Activated naive CD8-positive, alpha-beta T cell treated with anti-CD3 and anti-CD28 coated beads, Interleukin-2, amount 50 U/mL, for 24 hours (primary cell): ENCODE results near the gene INPP5F.
A peak's percentile ranks its signal among the peaks of the same experiment; 100 is the strongest.
"Not testable (repeated sequence)": the region's sequence is repeated elsewhere in the genome, so short reads cannot be mapped to it uniquely, and the experiment has no call there.

Experiments used
- ATAC-seq: fragments of 150-1000 bp; cut with Tn5 transposase; one replicate; pipeline ENCODE4 v1.10.0; 2021
- DNase-seq: peaks from one replicate; pipeline ENCODE4 v3.0.0; 2021
- H3K27ac Mint-ChIP-seq: one replicate; pipeline ENCODE4 v1.8.0; 2021; ENCODE audit warnings: mild to moderate bottlenecking, mixed read lengths
- H3K27me3 Mint-ChIP-seq: one replicate; pipeline ENCODE4 v1.8.0; 2021; ENCODE audit warnings: mixed read lengths
- H3K36me3 Mint-ChIP-seq: one replicate; pipeline ENCODE4 v1.8.0; 2021; ENCODE audit warnings: low read depth, mixed read lengths
- H3K4me1 Mint-ChIP-seq: one replicate; pipeline ENCODE4 v1.8.0; 2021; ENCODE audit warnings: mixed read lengths
- H3K4me3 Mint-ChIP-seq: one replicate; pipeline ENCODE4 v1.8.0; 2021; ENCODE audit warnings: mild to moderate bottlenecking, moderate library complexity, mixed read lengths
- H3K9me3 Mint-ChIP-seq: one replicate; pipeline ENCODE4 v1.8.0; 2021; ENCODE audit warnings: mixed read lengths

The INPP5F gene

GRCh38 chr10:119700321-119700954 is 25.4 kb upstream of the INPP5F start:
- Mint-ChIP-seq H3K4me3 (no peak overlapping the region), H3K27ac (peak overlapping the region; percentile 15), H3K9me3 (peaks cover 19% of the 10 kb centered on the region), H3K36me3 (peaks cover 13% of the 10 kb centered on the region), H3K4me1 (peaks cover 49% of the 10 kb centered on the region), H3K27me3 (no peaks in the 10 kb centered on the region)
- ATAC-seq (no peak), DNase-seq (no peak)

GRCh38 chr10:119701861-119702260 is 24.0 kb upstream of the INPP5F start:
- Mint-ChIP-seq H3K27ac (peak overlapping the region; percentile 87), H3K4me1 (peaks cover 64% of the 10 kb centered on the region), H3K9me3 (peaks cover 29% of the 10 kb centered on the region), H3K4me3 (no peak overlapping the region), H3K27me3 (no peaks in the 10 kb centered on the region), H3K36me3 (peaks cover 27% of the 10 kb centered on the region)
- DNase-seq = no peak
- ATAC-seq = no peak

- ATAC-seq (peak; percentile 62), DNase-seq (no peak)
- H3K36me3 Mint-ChIP-seq = peaks cover 34% of the 10 kb centered on the region
- no peaks in the 10 kb centered on the region for H3K27me3 Mint-ChIP-seq
- peaks cover 37% of the 10 kb centered on the region for H3K9me3 Mint-ChIP-seq
- peak overlapping the region; percentile 87 for H3K27ac Mint-ChIP-seq
- H3K4me1 Mint-ChIP-seq = peaks cover 71% of the 10 kb centered on the region
- peak overlapping the region; percentile 45 for H3K4me3 Mint-ChIP-seq
Measured at GRCh38 chr10:119702583-119702982, 23.3 kb upstream of the INPP5F start.

- H3K36me3 Mint-ChIP-seq = peaks cover 46% of the 10 kb centered on the region
- H3K4me3 Mint-ChIP-seq = peak overlapping the region; percentile 67
- peak overlapping the region; percentile 97 for H3K27ac Mint-ChIP-seq
- peaks cover 83% of the 10 kb centered on the region for H3K4me1 Mint-ChIP-seq
- ATAC-seq (peak; percentile 26), DNase-seq (no peak)
- peaks cover 43% of the 10 kb centered on the region for H3K9me3 Mint-ChIP-seq
- H3K27me3 Mint-ChIP-seq = no peaks in the 10 kb centered on the region
Measured at GRCh38 chr10:119703903-119704508, 21.8 kb upstream of the INPP5F start.

GRCh38 chr10:119705434-119705831 is 20.4 kb upstream of the INPP5F start:
- Mint-ChIP-seq H3K27ac (peak overlapping the region; percentile 97), H3K4me3 (peak overlapping the region; percentile 67), H3K27me3 (no peaks in the 10 kb centered on the region), H3K36me3 (peaks cover 53% of the 10 kb centered on the region), H3K4me1 (peaks cover 90% of the 10 kb centered on the region), H3K9me3 (peaks cover 53% of the 10 kb centered on the region)
- DNase-seq (no peak), ATAC-seq (peak; percentile 54)

- Mint-ChIP-seq H3K4me3 (peak overlapping the region; percentile 29), H3K27ac (peak overlapping the region; percentile 97), H3K4me1 (peaks cover 82% of the 10 kb centered on the region), H3K9me3 (peaks cover 61% of the 10 kb centered on the region), H3K27me3 (no peaks in the 10 kb centered on the region), H3K36me3 (peaks cover 61% of the 10 kb centered on the region)
- DNase-seq (no peak), ATAC-seq (no peak)
Measured at GRCh38 chr10:119706521-119707278, 19.1 kb upstream of the INPP5F start.

GRCh38 chr10:119707331-119707730 is 18.5 kb upstream of the INPP5F start:
- not testable (repeated sequence) for H3K27me3 Mint-ChIP-seq, DNase-seq, ATAC-seq
- Mint-ChIP-seq H3K27ac (peak overlapping the region; percentile 97), H3K9me3 (peaks cover 61% of the 10 kb centered on the region), H3K4me1 (peaks cover 76% of the 10 kb centered on the region), H3K36me3 (peaks cover 63% of the 10 kb centered on the region), H3K4me3 (peak overlapping the region; percentile 24)

- H3K4me3 Mint-ChIP-seq, DNase-seq, H3K27me3 Mint-ChIP-seq, ATAC-seq, H3K27ac Mint-ChIP-seq: not testable (repeated sequence)
- peaks cover 53% of the 10 kb centered on the region for H3K4me1 Mint-ChIP-seq
- H3K9me3 Mint-ChIP-seq = peaks cover 40% of the 10 kb centered on the region
- H3K36me3 Mint-ChIP-seq = peaks cover 47% of the 10 kb centered on the region
Measured at GRCh38 chr10:119710935-119711334, 14.9 kb upstream of the INPP5F start.

GRCh38 chr10:119713744-119714483 is 11.9 kb upstream of the INPP5F start:
- DNase-seq (no peak), ATAC-seq (no peak)
- no peak overlapping the region for H3K4me3 Mint-ChIP-seq
- peaks cover 23% of the 10 kb centered on the region for H3K4me1 Mint-ChIP-seq
- peaks cover 18% of the 10 kb centered on the region for H3K36me3 Mint-ChIP-seq
- peaks cover 18% of the 10 kb centered on the region for H3K9me3 Mint-ChIP-seq
- no peak overlapping the region for H3K27ac Mint-ChIP-seq
- H3K27me3 Mint-ChIP-seq = no peaks in the 10 kb centered on the region

- H3K27me3 Mint-ChIP-seq = no peaks in the 10 kb centered on the region
- H3K36me3 Mint-ChIP-seq = peaks cover 14% of the 10 kb centered on the region
- DNase-seq (no peak), ATAC-seq (no peak)
- no peak overlapping the region for H3K27ac Mint-ChIP-seq
- no peak overlapping the region for H3K4me3 Mint-ChIP-seq
- peaks cover 18% of the 10 kb centered on the region for H3K4me1 Mint-ChIP-seq
- peaks cover 13% of the 10 kb centered on the region for H3K9me3 Mint-ChIP-seq
Measured at GRCh38 chr10:119714484-119714816, 11.4 kb upstream of the INPP5F start.

GRCh38 chr10:119715628-119716505 is 10.0 kb upstream of the INPP5F start:
- no peak overlapping the region for H3K27ac Mint-ChIP-seq
- no peaks in the 10 kb centered on the region for H3K27me3 Mint-ChIP-seq
- ATAC-seq (no peak), DNase-seq (no peak)
- peaks cover 10% of the 10 kb centered on the region for H3K36me3 Mint-ChIP-seq
- H3K4me3 Mint-ChIP-seq = no peak overlapping the region
- peaks cover 9% of the 10 kb centered on the region for H3K4me1 Mint-ChIP-seq
- H3K9me3 Mint-ChIP-seq = peaks cover 10% of the 10 kb centered on the region

- Mint-ChIP-seq H3K4me3 (no peak overlapping the region), H3K27me3 (no peaks in the 10 kb centered on the region), H3K36me3 (peaks cover 11% of the 10 kb centered on the region), H3K4me1 (peaks cover 36% of the 10 kb centered on the region), H3K9me3 (peaks cover 6% of the 10 kb centered on the region), H3K27ac (no peak overlapping the region)
- ATAC-seq = no peak
- DNase-seq = no peak
Measured at GRCh38 chr10:119723161-119723560, 2.7 kb upstream of the INPP5F start.

GRCh38 chr10:119723624-119724023 is 2.2 kb upstream of the INPP5F start:
- Mint-ChIP-seq H3K27me3 (no peaks in the 10 kb centered on the region), H3K36me3 (peaks cover 11% of the 10 kb centered on the region), H3K4me3 (no peak overlapping the region), H3K27ac (no peak overlapping the region), H3K4me1 (peaks cover 41% of the 10 kb centered on the region), H3K9me3 (peaks cover 6% of the 10 kb centered on the region)
- ATAC-seq (no peak), DNase-seq (no peak)
